Jurkat, Clone E6-1 (cell line): ENCODE measurements around the gene IFI6.
"Not testable (repeated sequence)": the region's sequence is repeated elsewhere in the genome, so short reads cannot be mapped to it uniquely, and the experiment has no call there.

Experiments
- DNase-seq: peaks from one replicate; pipeline ENCODE4 v3.0.0-alpha.2; 2011; ENCODE audit warnings: low read depth, low spot score
- H3K4me3 ChIP-seq: 2 replicates; pipeline ENCODE4 v1.5.1; 2011; ENCODE audit warnings: mild to moderate bottlenecking, low read length, control low read depth, moderate library complexity

Gene IFI6

DNA sequence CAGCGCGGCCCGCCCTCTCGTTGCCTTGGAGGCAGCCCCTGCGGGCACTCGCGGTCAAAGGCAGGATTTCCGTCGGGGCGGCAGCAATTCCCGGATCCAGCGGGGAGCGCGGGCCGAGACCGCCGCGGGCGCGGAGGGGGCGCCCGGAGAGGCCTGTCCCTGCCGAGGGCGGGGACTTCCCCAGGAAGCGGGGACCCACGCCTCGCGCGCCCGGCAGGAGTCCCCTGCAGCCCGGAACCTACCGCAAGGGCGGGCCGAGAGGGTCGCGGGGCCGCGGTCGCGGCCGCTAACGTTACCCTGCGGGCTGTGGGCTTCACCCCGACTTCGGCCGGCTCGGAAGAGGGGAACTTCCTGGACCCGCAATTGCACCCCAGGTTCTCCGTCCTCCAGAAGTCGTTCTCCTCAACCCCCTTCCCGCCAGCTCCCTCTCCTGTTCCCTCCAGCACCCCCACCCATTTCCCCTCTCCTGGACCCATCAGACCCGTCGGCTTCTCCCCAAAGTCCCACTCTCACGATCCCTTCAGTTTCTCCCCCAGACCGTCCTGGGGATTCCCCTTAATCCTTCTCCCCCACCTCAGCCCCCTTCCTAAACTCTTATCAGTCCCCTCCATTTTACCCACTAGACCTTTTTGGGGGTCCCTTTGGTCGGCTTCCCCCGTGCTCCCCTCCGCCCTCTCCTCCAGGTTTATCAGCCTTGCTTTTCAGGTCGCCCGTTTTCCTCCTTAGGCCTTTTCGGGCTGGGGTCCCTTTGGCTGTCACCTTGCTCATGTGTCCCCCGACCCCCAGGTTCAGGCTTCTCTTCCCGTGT is 37.6 kb downstream of the IFI6 start:
- peak overlapping the region; percentile 55 for H3K4me3 ChIP-seq
- DNase-seq = no peak

DNA sequence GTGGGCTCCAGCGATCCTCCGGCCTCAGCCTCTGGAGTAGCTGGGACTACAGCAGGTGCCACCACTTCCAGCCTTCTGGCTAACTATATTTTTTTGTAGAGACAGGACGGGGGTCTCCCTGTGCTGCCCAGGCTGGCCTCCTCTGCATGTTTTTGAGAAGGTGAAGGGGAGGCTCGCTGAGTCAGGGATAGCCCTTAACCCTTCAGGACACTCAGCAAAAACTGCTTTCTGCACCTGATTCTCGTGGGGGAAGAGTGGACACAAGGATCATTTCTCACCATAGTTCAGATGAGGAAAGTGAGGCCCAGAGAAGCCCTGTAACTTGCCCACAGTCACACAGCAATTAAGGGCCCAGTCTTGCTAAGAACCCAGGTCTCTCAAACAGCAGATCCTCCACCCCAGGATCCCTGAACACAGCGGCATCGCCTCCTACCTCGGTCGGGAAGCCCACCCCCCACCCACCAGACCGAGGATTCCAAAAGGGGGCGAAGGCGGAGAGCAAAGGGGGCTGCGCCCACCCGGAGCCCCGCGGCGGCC is 38.3 kb downstream of the IFI6 start:
- peak overlapping the region; percentile 55 for H3K4me3 ChIP-seq
- DNase-seq = no peak

DNA sequence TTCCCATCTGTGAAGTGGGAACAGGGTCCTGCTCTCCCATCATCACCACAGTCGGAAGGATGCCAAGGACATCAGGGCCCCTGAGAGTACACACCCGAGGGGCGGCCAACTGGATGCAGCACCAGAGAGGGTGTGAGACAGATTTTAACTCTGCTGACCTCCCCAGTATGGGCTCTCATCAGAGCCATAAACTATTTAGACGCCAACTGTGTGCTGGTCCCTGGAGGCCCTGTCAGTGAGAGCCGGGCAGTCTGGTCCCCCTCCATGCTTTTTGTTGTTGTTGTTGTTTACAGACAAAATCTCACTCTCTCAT is 38.7 kb downstream of the IFI6 start:
- no peak for DNase-seq
- H3K4me3 ChIP-seq = peak overlapping the region; percentile 55

DNA sequence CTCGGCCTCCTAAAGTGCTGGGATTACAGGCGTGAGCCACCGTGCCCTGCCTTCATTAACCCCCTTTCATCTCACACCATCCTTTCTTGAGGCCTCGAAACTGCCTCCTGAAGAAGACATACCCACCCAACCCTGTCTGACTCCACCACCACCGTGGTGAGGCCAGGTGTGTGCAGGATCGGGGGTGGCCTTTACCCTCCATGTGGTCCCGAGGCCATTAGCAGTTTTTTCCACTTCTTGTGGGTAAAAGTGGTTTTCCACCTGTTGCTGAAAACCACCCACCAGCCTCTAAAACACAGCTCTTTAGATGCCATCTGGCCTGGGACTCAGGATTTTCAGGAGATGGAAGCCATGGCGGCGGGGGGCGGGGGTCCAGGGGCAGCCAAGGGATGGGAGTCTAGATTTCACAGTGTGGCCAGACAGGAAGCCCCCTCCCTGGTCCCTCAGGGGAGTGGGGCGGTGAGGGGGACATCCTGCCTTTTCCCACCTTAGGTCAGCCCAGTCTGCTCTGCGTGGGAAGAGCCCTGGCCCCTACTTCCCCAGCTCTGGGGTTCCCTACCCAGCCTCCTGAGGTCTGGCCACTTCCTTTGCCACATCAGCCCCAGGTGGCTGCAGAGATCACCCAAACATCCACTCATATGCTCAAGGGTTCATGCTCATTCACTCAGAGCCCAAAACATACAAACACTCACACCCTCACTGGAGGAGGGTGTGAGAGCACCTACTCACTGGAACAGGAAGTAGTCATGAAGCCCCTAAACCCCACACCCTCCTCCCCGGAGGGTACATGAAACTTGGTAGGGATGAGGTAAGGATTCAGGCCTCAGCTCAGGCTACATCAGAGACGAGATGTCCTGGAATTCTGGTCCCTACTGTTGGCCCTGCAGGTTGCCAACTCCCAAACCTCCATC is 39.4 kb downstream of the IFI6 start:
- peak; percentile 99 for DNase-seq
- peak overlapping the region; percentile 55 for H3K4me3 ChIP-seq

DNA sequence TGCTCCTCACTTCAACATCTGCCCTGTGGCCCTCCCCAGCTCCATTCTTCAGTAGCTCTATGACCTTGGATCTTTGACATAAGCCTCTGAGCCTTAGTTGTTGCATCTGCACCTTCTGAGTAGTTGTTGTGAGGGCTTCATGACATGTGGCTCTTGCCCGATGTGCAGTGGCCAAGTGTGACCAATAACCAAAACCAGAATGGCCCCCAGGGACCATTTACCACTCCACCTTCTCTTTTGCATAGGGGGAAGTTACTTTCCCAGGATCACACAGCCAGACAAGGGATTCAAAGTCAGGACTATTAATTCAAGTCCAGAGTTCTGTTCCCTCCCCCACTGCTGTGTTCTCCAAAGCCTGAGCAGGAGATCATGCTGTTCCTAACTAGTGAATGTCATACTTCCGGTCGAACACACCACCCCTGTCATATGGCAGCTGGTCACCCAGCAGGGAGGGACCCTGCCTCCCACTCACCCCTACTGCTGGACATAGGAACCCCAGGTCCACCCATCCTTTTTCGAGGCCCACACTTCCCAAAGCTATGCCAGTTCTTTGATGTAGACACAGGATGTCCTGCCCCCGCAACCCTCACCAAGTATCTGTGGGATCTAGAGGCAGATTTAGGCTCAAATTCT is 41.0 kb downstream of the IFI6 start:
- H3K4me3 ChIP-seq = peak overlapping the region; percentile 23; the same call in 1 of the 2 replicates
- no peak for DNase-seq

DNA sequence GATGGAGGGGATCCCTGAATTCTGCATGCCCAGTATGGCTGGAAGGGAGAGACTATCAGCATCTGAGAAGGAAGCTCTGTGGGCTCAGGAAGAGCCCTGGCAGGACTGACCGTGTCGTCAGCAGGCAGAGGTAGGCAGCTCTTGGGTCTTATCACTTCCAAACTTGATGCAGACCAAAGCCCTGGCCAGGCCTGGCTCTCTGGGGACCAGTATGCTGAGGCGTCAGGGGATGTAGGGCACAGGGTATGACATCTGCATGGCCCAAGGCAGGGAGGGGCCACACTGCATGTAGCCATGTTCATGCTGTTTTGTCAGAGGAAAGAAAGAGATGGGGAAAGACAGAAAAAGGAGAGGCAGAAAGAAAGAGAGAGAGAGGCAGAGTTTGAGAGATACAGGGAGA is 43.3 kb downstream of the IFI6 start:
- no peak overlapping the region for H3K4me3 ChIP-seq
- DNase-seq = no peak

DNA sequence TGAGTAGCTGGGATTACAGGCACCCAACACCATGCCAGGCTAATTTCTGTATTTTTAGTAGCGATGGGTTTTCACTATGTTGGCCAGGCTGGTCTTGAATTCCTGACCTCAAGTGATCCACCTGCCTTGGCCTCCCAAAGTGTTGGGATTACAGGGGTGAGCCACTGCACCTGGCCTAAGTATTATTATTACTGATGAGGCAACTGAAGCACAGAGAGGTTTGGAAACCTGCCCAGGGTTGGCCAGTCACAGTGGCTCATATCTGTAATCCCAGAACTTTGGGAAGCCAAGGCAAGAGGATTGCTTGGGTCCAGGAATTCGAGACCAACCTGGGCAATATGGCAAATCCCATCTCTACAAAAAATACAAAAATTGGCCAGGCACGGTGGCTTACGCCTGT is 44.3 kb downstream of the IFI6 start:
- DNase-seq, H3K4me3 ChIP-seq: not testable (repeated sequence)

DNA sequence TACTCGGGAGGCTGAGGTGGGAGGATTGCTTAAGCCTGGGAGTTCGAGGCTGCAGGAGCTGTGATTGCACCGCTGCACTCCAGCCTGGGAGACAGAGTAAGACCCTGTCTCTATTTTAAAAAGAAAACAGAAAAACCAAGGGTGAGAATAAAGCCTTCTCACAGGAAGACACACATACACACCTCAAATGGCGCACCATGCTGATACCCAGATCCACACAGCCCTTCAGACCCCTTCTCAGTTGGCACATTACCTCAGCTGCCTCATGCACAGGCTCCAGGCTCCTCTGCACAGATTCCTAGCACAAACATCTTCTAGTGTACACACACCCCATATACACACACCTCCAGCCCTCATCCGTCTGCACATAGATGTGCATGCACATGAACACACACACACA is 44.9 kb downstream of the IFI6 start:
- no peak for DNase-seq
- H3K4me3 ChIP-seq = no peak overlapping the region

DNA sequence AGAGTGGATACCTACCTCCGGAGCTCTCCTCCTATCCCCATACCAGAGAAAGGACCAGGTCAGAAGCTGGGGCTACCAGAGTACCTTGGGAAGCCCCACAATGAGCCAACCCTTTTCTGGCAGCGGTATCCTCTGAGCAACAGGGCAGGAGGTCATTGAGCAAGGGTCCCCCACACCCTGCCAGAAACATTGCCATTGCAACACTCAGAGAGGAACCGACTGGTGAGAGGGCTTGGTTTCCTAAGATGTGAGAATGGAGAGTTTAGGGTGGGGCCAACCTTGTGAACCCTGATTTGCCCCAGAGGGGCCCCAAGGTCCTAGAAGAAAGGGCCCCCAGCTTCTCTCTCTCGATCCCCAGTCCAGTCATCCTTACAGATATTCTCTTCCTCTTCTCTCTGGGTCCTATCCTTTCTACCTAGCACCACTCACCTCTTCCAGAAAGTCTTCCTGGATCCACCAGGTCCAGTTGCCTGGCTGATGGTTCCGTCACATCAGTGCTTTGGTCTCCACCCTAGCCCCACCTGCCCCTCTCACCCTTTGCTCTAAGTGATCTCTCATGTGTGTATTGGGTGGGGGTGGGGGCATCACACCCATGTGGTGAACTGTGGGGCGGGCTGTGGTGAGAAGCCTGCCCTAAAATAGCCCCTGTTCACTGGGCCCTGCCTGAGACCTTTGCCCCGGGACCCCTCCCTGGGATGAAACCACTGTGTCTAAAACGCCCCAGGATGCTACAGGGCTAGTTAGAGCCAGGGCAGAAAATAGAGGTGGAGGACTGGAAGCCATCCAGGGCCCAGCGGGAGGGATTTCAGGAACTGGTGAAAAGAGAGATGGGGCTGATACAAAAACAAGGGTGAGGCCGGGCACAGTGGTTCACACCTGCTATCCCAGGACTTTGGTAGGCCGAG is 45.7 kb downstream of the IFI6 start:
- no peak for DNase-seq
- H3K4me3 ChIP-seq = no peak overlapping the region

DNA sequence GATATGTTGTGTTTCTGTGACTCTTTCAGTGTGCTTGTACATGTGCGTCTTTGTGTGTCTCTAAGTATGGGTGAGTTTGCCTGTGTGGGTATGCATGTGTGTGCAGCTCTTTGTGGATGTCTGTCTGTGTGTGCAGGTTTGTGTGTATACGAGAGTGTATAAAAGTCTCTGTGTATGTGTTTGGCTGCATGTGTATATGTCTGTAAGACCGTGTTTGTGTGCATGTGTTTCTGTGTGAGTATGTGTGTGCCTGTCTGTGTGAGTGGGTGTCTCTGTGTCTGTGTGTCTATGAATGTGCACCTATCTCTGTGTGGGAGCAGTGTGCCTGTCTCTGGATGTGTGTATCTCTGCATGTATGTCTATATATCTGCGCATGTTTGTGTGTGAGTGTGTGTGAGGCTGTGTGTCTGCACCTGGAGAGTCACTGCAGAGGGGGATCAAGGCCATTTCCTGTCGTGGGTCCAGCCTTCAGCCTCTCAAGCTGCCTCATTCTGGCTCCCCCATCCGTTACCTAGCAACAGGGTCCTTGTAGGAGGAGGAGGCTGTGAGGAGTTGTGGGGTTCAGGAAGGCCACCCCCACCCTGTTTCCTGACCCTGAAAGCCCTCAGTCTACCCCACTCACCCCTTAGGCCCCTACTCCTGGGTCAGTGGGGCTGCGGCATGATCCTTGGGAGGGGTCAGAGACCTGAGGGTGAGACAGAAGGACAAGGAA is 47.4 kb downstream of the IFI6 start:
- no peak overlapping the region for H3K4me3 ChIP-seq
- peak; percentile 66 for DNase-seq

DNA sequence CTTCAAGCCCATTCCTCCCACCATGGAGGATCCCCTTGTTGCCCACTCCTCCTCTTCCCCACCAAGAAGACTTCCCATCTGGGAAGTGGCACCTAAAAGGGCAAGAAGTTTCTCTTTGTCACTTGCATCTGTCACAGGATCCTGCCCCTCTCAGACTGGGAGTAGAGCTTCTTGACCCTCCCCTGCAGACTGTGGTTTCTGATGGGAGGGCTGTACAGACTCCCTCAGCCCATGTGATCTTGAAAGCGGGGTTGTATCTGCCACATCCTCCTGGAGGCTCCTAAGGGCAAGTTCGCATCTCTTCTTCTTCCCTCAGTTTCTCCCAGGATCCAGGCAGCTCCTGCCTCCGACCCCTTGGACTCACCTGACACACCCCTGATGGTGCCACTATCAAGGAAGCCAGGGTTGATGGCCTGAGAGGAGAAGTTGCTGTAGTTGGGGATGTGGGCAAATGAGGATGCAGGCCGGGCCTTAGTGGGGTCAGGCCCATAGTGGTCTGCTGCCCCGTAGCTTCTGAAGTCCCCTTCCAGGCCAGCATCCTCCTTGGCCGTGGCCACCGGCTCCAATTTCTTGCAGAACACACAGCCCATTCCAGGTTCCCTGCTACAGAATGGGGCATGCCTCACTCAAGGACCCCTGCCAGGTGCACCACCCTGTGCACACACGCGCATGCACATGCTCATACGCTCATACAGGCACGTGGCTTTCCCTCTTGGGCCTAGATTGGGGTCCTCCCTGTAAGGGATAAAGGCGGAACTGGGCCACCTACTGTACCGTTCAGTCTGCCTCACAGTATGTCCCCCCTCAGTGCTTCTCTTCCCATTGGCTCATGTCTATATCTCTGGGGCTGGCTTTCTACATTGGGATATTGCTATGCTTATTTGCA is 48.4 kb downstream of the IFI6 start:
- peak; percentile 88 for DNase-seq
- peak overlapping the region; percentile 21 for H3K4me3 ChIP-seq

DNA sequence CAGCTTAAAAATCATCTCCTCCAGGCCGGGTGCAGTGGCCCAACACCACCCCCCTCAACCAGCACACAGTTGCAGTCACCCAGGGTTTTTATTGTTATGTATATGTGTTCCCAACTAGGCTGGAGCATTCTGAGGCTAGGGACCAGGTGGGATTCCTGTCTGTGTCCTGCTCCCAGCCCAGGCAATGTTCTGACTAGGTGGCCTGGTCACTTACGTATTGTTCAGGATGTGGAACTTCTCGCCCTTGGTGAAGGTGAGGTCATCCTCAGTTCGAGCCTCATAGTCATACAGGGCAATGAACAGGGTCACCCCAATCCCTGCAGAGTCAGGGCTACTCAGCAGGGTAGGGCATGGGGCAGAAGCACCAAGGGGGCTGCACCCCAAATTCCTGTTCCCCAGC is 49.2 kb downstream of the IFI6 start:
- peak overlapping the region; percentile 21; the same call in 1 of the 2 replicates for H3K4me3 ChIP-seq
- no peak for DNase-seq

DNA sequence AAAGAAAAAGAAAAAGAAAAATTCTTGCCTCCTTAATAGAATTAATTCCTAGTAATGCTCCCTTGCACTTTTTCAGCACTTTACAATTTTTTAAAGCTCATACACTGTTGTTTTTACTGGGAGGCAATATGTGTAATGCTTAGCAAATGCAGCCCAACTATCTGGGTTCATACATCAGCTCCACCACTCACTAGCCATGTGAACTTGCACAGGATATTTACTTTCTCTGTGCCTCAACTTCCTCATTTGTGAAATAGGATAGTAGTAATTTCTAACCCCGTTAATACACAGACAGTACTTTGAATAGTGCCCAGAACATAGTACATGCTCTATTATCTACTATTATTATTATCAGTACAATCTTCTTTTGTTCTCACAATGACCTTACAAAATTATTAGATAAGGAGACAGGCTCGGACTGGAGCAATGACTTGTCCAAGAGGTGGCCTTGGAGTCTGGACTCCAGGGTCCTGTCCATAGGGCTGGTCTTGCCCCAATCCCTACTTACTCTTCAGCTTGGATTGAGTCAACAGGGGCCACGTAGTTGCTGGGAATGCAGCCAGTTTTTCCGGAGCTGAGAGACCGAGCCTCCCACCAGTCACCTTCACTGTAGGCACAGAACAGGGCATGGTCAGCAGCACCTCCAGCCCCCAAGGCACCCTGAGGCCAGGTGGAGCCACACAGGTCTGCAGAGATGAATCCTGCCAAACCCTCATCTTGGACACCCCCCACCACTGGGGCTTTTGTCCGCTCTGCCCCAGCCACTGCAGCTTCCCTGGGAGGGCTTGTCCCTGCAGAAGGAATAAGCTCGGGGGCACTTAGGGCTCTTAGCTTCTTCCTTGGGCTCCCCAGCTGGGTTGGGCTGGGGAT is 50.7 kb downstream of the IFI6 start:
- H3K4me3 ChIP-seq = no peak overlapping the region

DNA sequence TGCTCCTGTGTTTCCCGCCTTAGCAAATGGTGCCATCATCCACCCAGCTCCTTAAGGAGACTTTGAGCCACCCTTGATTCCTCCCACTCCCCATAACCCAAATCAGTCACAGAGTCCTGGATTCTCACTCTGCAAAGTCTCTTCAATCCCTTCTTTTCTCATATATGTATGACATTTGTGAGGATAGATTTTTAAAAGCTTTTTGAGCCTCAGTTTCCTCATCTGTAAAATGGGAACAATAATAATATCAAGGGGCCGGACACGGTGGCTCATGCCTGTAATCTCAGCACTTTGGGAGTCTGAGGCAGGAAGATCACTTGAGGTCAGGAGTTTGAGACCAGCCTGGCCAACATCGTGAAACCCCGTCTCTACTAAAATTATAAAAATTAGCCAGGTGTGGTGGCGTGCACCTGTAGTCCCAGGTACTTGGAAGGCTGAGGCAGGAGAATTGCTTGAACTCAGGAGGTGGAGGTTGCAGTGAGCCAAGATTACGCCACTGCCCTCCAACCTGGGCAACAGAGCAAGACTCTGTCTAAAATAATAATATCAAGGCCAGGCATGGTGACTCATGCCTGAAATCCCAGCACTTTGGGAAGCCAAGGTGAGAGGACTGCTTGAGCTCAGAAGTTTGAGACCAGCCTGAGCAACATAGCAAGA is 52.1 kb downstream of the IFI6 start:
- DNase-seq, H3K4me3 ChIP-seq: not testable (repeated sequence)

More for the DNA sequence above, 50.7 kb downstream of the IFI6 start:
- DNase-seq = no peak

DNA sequence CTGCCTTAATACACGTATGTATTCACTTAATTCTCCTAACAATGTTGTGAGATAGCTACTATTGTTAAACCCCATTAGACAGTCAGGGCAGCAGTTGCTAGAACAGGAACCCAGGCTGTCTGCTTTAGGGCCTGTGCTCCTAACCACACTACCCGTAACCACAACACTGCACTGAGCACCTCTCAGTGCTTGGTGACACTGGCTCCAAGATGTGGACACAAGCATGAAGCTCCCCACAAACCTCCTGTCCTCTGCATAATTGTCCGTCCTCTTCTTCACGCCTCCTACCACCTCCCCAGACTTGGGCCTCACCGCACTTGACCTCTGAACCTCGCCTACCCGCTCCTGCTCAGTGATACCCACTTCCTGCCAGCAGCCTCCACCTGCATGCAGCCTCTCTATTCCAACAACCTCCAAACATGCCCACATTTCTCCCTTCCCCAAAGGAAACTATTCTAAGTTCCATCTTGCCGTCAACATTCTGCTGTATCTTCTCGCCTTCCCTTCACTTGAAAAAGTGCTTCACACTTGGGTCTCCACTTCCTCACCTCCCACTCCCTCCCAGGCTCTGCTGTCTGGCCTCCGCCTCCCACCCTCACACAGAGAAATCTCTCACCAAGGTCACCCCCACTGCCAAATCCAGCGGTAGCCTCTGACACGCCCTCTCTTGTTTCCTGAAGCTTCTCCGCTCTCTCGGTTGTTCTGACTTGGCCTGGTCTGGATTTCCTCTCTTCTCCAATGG is 53.5 kb downstream of the IFI6 start:
- DNase-seq = peak; percentile 85
- H3K4me3 ChIP-seq = peak overlapping the region; percentile 12
